GM10248 (cell line): ENCODE results near the gene SLC51B.
A peak's percentile ranks its signal among the peaks of the same experiment; 100 is the strongest.
"Not testable (repeated sequence)": the region's sequence is repeated elsewhere in the genome, so short reads cannot be mapped to it uniquely, and the experiment has no call there.

ENCODE experiments used
- CTCF ChIA-PET: fragments of 300-600 bp; sonication (Branson Sonifier 250); formaldehyde crosslinking; extraction: SDS; loops from one replicate; lab custom pipeline; 2021; ENCODE audit warnings: antibody characterized with exemption; lab: Yijun Ruan, JAX
- POLR2A ChIA-PET: fragments of 350-650 bp; sonication (Branson Sonifier 250); formaldehyde crosslinking; extraction: SDS; loops from one replicate; lab custom pipeline; 2020; ENCODE audit warnings: antibody characterized with exemption; lab: Yijun Ruan, JAX
- DNase-seq: peaks from one replicate; pipeline ENCODE4 v3.0.0; 2012; ENCODE audit errors: extremely low spot score
- TF ChIP-seq, protein P1 (sequence below): IDR thresholded peaks from 2 replicates; pipeline ENCODE4 v1.5.1; 2012; ENCODE audit warnings: mild to moderate bottlenecking, low read depth; ENCODE audit errors: extremely low read depth, missing control alignments, control extremely low read depth

The SLC51B gene

DNA sequence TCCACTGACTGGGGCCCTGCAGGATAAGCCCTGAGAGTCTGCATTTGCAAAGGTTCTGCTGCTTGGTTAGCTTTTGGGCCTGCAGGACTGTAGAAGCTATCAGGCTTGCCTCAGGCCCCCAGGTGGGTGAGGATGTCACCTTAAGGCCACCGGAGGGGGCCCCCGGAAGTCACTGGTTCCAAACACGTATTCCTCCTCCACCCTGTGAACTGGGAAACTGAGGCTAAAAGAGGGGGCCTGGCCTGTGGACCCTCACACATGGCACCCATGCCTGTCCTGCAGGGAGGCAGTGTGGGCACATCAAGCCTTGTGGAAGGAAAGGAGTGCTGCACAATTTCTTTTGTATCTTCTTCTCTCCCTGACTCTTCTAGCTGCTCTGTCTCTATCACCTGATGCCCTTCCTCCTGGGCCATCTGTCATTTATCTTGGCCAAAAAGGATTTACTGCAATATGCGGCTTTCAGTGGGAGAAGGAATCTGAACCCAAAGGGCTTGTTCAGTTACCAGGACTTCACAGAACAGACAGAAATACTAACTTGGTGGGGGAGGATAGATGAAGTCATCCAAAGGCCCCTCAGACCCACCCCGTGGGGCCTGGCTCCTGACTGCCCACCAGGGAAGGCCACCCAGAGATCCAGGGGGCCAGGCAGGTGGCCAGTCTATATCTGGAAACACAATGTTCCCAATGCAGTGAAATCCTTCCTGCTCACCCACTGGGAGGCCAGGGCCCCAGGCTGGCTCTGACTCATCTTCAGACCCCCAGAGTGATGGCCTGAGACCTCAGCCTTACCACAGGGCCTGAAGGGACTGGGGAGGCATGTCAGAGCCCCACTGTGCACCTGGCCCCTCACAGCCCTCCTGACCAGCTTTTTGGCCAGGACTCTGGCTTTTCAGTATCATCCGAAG is 51.5 kb downstream of the SLC51B start:
- no peak for DNase-seq
- ChIA-PET POLR2A (no interaction called here), CTCF (interaction anchor here (1.4 kb wide), 1 partner anchor 10 kb away, joined by 5 read pairs; no protein-coding TSS in a partner anchor)
- TF ChIP-seq, protein P1, sequence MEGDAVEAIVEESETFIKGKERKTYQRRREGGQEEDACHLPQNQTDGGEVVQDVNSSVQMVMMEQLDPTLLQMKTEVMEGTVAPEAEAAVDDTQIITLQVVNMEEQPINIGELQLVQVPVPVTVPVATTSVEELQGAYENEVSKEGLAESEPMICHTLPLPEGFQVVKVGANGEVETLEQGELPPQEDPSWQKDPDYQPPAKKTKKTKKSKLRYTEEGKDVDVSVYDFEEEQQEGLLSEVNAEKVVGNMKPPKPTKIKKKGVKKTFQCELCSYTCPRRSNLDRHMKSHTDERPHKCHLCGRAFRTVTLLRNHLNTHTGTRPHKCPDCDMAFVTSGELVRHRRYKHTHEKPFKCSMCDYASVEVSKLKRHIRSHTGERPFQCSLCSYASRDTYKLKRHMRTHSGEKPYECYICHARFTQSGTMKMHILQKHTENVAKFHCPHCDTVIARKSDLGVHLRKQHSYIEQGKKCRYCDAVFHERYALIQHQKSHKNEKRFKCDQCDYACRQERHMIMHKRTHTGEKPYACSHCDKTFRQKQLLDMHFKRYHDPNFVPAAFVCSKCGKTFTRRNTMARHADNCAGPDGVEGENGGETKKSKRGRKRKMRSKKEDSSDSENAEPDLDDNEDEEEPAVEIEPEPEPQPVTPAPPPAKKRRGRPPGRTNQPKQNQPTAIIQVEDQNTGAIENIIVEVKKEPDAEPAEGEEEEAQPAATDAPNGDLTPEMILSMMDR: no peak

DNA sequence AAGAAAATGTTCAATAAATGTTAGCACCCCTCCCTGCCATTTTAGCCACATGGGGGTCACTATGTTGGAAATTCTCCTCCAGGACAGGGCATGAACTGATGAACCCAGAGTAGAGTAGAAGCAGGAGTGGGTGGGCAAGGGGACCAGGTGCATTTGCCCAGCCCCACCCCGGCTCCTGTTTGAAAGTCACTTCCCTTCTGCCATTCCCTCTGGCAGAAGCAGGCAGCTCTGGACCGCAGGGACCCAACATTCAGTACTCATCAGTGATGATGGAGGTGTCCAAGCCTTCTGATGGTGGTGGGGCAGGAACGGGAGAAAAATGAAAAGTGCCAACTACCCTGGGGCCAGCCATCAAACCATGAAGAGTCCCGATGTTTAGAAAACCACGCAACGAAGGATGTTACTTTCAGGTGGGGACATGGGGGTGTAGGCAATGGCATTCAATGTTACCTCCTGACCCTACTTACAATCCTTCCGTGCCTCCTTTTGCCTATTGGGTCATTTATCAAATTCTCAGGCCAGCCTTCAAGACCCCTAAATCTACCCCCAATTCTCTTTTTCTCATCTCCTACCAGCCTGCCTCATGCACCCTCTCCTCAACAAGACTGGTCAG is 52.6 kb downstream of the SLC51B start:
- no peak for DNase-seq
- TF ChIP-seq, protein P1: no peak
- ChIA-PET POLR2A (no interaction called here), CTCF (no interaction called here)

DNA sequence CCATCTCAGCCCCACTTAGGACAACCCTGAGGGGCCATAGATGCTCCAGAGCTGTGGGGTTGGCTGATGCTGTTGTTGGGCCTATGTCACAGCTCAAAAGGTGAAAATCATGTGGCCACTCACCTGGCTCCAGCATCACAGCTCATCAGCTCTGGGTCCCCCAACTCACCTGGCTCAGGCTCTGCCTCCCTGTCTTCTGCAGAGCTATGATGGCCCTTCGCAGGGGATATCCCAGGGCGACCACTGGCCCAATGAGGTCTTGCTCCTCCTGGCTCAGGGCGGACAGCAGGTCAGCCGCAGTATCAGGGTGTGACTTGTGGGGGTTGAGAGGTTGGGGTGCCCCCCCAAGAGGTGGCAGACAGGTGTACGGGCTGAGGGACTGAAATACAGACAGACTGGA is 54.1 kb downstream of the SLC51B start:
- TF ChIP-seq, protein P1: no peak
- no peak for DNase-seq
- ChIA-PET POLR2A (no interaction called here), CTCF (interaction anchor here (1.3 to 1.7 kb wide), 2 partner anchors 9 to 12 kb away, joined by 3 to 4 read pairs; no protein-coding TSS in a partner anchor)

DNA sequence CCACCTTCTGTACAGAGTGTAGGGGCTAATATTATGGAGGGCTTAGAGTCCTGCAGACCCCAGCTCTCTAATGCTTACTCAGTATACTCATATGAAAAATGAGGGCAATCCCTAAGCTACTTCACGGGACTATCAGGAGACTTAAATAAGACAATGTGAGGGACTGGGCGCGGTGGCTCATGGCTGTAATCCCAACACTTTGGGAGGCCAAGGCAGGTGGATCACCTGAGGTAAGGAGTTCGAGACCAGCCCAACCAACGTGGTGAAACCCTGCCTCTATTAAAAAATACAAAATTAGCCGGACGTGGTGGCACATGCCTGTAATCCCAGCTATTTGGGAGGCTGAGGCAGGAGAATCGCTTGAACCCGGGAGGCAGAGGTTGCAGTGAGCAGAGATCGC is 54.6 kb downstream of the SLC51B start:
- POLR2A ChIA-PET, DNase-seq: not testable (repeated sequence)
- CTCF ChIA-PET: interaction anchor here (1.3 to 2.3 kb wide), 4 partner anchors 9 to 38 kb away, joined by 3 to 8 read pairs (median 6); partner anchors contain the start of gene UBAP1L

DNA sequence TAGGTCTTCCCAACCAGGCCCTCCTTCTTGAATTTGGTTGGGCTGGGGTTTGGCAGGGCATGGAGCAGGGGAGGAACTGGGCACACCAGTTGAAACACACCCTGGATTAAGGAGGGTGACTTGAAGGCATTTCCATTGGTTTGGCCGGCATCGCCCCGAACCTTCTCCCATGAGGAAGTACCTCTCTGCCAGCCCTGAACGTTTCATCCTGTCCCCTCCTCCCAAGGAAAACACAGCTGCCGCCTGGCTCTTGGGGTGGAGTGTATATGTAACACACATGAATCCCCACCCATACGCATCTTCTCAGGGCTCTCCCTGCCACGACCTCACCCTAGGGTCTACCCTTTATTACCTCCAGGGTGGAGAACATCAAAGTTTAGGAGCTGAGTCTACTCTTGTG is 55.3 kb downstream of the SLC51B start:
- TF ChIP-seq, protein P1: no peak
- DNase-seq: no peak
- POLR2A ChIA-PET: no interaction called here
- CTCF ChIA-PET: interaction anchor here (1.5 to 3.5 kb wide), 6 partner anchors 10 to 46 kb away, joined by 4 to 35 read pairs (median 10); partner anchors contain the start of gene UBAP1L

DNA sequence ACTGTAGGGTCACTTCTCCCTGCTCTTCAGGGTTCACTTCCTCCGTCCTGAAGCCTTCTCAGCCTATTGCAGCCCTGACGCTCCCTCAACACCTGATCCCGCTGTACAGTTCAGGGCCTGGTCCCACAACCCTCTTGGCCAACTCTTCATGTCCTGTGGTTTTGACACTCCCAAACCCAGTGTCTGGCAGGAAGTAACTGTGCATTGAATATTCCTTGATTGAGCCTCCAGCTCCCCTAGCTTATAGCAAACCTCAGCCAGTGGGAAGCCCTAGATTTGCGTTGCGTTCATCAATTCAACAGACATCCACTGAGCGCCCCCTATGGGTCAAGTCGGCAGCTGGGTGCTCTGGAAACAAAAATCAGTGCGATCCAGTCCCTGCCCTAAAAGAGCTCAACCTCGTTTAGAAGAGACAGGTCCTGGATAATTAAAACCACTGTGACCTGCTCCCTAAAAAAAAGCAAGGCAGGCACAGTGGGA is 56.3 kb downstream of the SLC51B start:
- POLR2A ChIA-PET: no interaction called here
- TF ChIP-seq, protein P1: peak; percentile 46
- DNase-seq: peak; percentile 69
- CTCF ChIA-PET: interaction anchor here (0.8 to 3.5 kb wide), 16 partner anchors 9 to 452 kb away, joined by 3 to 35 read pairs (median 6); partner anchors contain the start of gene UBAP1L
